T-helper 2 cell treated with Interferon-gamma antibody and Interleukin-4, amounts not matched to agents 5 μg/mL and 100 μg/mL, for 36 hours (primary cell): ENCODE measurements around the gene IGF2BP1.

ENCODE experiments used
- DNase-seq: peaks from one replicate; pipeline ENCODE4 v3.0.0; 2021; ENCODE audit warnings: low spot score
- H3K27ac Mint-ChIP-seq: one replicate; pipeline ENCODE4 v1.8.0; 2021; ENCODE audit warnings: mild to moderate bottlenecking, mixed read lengths
- H3K27me3 Mint-ChIP-seq: one replicate; pipeline ENCODE4 v1.8.0; 2021; ENCODE audit warnings: low read depth, mixed read lengths
- H3K36me3 Mint-ChIP-seq: one replicate; pipeline ENCODE4 v1.8.0; 2021; ENCODE audit warnings: low read depth, mixed read lengths
- H3K4me1 Mint-ChIP-seq: one replicate; pipeline ENCODE4 v1.8.0; 2021; ENCODE audit warnings: low read depth, mixed read lengths
- H3K4me3 Mint-ChIP-seq: one replicate; pipeline ENCODE4 v1.8.0; 2022; ENCODE audit warnings: mild to moderate bottlenecking, moderate library complexity, mixed read lengths
- H3K9me3 Mint-ChIP-seq: one replicate; pipeline ENCODE4 v1.8.0; 2021; ENCODE audit warnings: mixed read lengths

Gene IGF2BP1

GRCh38 chr17:49041527-49041926 is 44.3 kb downstream of the IGF2BP1 start:
- Mint-ChIP-seq H3K4me3 (no peak overlapping the region), H3K4me1 (no peaks in the 10 kb centered on the region), H3K27me3 (peaks cover 6% of the 10 kb centered on the region), H3K9me3 (no peaks in the 10 kb centered on the region), H3K36me3 (no peaks in the 10 kb centered on the region), H3K27ac (no peak overlapping the region)
- DNase-seq = no peak

GRCh38 chr17:49045376-49045775 is 48.2 kb downstream of the IGF2BP1 start:
- no peak for DNase-seq
- Mint-ChIP-seq H3K4me3 (no peak overlapping the region), H3K9me3 (no peaks in the 10 kb centered on the region), H3K27me3 (peaks cover 9% of the 10 kb centered on the region), H3K27ac (no peak overlapping the region), H3K4me1 (no peaks in the 10 kb centered on the region), H3K36me3 (no peaks in the 10 kb centered on the region)

- Mint-ChIP-seq H3K4me3 (no peak overlapping the region), H3K36me3 (no peaks in the 10 kb centered on the region), H3K27me3 (peaks cover 9% of the 10 kb centered on the region), H3K27ac (no peak overlapping the region), H3K9me3 (no peaks in the 10 kb centered on the region), H3K4me1 (no peaks in the 10 kb centered on the region)
- DNase-seq = no peak
Observed at GRCh38 chr17:49046912-49047311, 49.7 kb downstream of the IGF2BP1 start.

- H3K27me3 Mint-ChIP-seq = peaks cover 11% of the 10 kb centered on the region
- no peaks in the 10 kb centered on the region for H3K36me3 Mint-ChIP-seq
- H3K4me1 Mint-ChIP-seq = no peaks in the 10 kb centered on the region
- no peak overlapping the region for H3K27ac Mint-ChIP-seq
- no peak overlapping the region for H3K4me3 Mint-ChIP-seq
- DNase-seq = no peak
- no peaks in the 10 kb centered on the region for H3K9me3 Mint-ChIP-seq
Observed at GRCh38 chr17:49049265-49049664, 52.1 kb downstream of the IGF2BP1 start.

- Mint-ChIP-seq H3K4me3 (no peak overlapping the region), H3K36me3 (no peaks in the 10 kb centered on the region), H3K9me3 (no peaks in the 10 kb centered on the region), H3K4me1 (no peaks in the 10 kb centered on the region), H3K27ac (no peak overlapping the region), H3K27me3 (peaks cover 8% of the 10 kb centered on the region)
- no peak for DNase-seq
Observed at GRCh38 chr17:49050611-49051010, 53.4 kb downstream of the IGF2BP1 start.

GRCh38 chr17:49051269-49051668 is 54.1 kb downstream of the IGF2BP1 start:
- Mint-ChIP-seq H3K27me3 (peaks cover 10% of the 10 kb centered on the region), H3K36me3 (no peaks in the 10 kb centered on the region), H3K9me3 (no peaks in the 10 kb centered on the region), H3K4me3 (no peak overlapping the region), H3K27ac (no peak overlapping the region), H3K4me1 (peaks cover 4% of the 10 kb centered on the region)
- no peak for DNase-seq

- Mint-ChIP-seq H3K9me3 (no peaks in the 10 kb centered on the region), H3K27ac (no peak overlapping the region), H3K4me3 (no peak overlapping the region), H3K4me1 (peaks cover 4% of the 10 kb centered on the region), H3K27me3 (peaks cover 7% of the 10 kb centered on the region), H3K36me3 (no peaks in the 10 kb centered on the region)
- DNase-seq = no peak
Observed at GRCh38 chr17:49053171-49053829, 56.1 kb downstream of the IGF2BP1 start.

GRCh38 chr17:49054342-49055092 is 57.3 kb downstream of the IGF2BP1 start:
- peaks cover 10% of the 10 kb centered on the region for H3K27me3 Mint-ChIP-seq
- H3K4me3 Mint-ChIP-seq = no peak overlapping the region
- no peaks in the 10 kb centered on the region for H3K9me3 Mint-ChIP-seq
- H3K4me1 Mint-ChIP-seq = peaks cover 4% of the 10 kb centered on the region
- H3K27ac Mint-ChIP-seq = no peak overlapping the region
- H3K36me3 Mint-ChIP-seq = no peaks in the 10 kb centered on the region
- no peak for DNase-seq

GRCh38 chr17:49055181-49055927 is 58.2 kb downstream of the IGF2BP1 start:
- H3K4me3 Mint-ChIP-seq = no peak overlapping the region
- H3K27ac Mint-ChIP-seq = no peak overlapping the region
- H3K36me3 Mint-ChIP-seq = no peaks in the 10 kb centered on the region
- peaks cover 4% of the 10 kb centered on the region for H3K4me1 Mint-ChIP-seq
- H3K9me3 Mint-ChIP-seq = no peaks in the 10 kb centered on the region
- DNase-seq = no peak
- peaks cover 10% of the 10 kb centered on the region for H3K27me3 Mint-ChIP-seq

GRCh38 chr17:49061524-49061943 is 64.3 kb downstream of the IGF2BP1 start:
- H3K9me3 Mint-ChIP-seq = no peaks in the 10 kb centered on the region
- no peaks in the 10 kb centered on the region for H3K36me3 Mint-ChIP-seq
- peaks cover 6% of the 10 kb centered on the region for H3K27me3 Mint-ChIP-seq
- H3K4me1 Mint-ChIP-seq = no peaks in the 10 kb centered on the region
- H3K27ac Mint-ChIP-seq = no peak overlapping the region
- no peak overlapping the region for H3K4me3 Mint-ChIP-seq
- no peak for DNase-seq

- H3K27ac Mint-ChIP-seq = no peak overlapping the region
- no peak overlapping the region for H3K4me3 Mint-ChIP-seq
- peaks cover 6% of the 10 kb centered on the region for H3K27me3 Mint-ChIP-seq
- H3K36me3 Mint-ChIP-seq = no peaks in the 10 kb centered on the region
- DNase-seq = no peak
- no peaks in the 10 kb centered on the region for H3K4me1 Mint-ChIP-seq
- no peaks in the 10 kb centered on the region for H3K9me3 Mint-ChIP-seq
Observed at GRCh38 chr17:49063652-49064051, 66.5 kb downstream of the IGF2BP1 start.

GRCh38 chr17:49067163-49067562 is 70.0 kb downstream of the IGF2BP1 start:
- Mint-ChIP-seq H3K27me3 (peaks cover 2% of the 10 kb centered on the region), H3K9me3 (no peaks in the 10 kb centered on the region), H3K4me3 (no peak overlapping the region), H3K27ac (no peak overlapping the region), H3K36me3 (no peaks in the 10 kb centered on the region), H3K4me1 (no peaks in the 10 kb centered on the region)
- no peak for DNase-seq

GRCh38 chr17:49069585-49070273 is 72.5 kb downstream of the IGF2BP1 start:
- peaks cover 2% of the 10 kb centered on the region for H3K27me3 Mint-ChIP-seq
- no peak for DNase-seq
- no peaks in the 10 kb centered on the region for H3K4me1 Mint-ChIP-seq
- H3K9me3 Mint-ChIP-seq = no peaks in the 10 kb centered on the region
- no peak overlapping the region for H3K4me3 Mint-ChIP-seq
- H3K36me3 Mint-ChIP-seq = no peaks in the 10 kb centered on the region
- no peak overlapping the region for H3K27ac Mint-ChIP-seq

- Mint-ChIP-seq H3K4me3 (no peak overlapping the region), H3K9me3 (no peaks in the 10 kb centered on the region), H3K27ac (no peak overlapping the region), H3K27me3 (peaks cover 7% of the 10 kb centered on the region), H3K4me1 (no peaks in the 10 kb centered on the region), H3K36me3 (no peaks in the 10 kb centered on the region)
- no peak for DNase-seq
Observed at GRCh38 chr17:49071106-49071505, 73.9 kb downstream of the IGF2BP1 start.
